ENCODE results near the gene TRMT44. TPM values are rescaled to one million over a fixed set of nuclear protein-coding genes. Genes with fewer than 3 reads are reported as not detected.
A peak's percentile ranks its signal among the peaks of the same experiment; 100 is the strongest.

TRMT44 gene
- 19.7 and 21.7 TPM in 2 replicates for total RNA-seq

DNA sequence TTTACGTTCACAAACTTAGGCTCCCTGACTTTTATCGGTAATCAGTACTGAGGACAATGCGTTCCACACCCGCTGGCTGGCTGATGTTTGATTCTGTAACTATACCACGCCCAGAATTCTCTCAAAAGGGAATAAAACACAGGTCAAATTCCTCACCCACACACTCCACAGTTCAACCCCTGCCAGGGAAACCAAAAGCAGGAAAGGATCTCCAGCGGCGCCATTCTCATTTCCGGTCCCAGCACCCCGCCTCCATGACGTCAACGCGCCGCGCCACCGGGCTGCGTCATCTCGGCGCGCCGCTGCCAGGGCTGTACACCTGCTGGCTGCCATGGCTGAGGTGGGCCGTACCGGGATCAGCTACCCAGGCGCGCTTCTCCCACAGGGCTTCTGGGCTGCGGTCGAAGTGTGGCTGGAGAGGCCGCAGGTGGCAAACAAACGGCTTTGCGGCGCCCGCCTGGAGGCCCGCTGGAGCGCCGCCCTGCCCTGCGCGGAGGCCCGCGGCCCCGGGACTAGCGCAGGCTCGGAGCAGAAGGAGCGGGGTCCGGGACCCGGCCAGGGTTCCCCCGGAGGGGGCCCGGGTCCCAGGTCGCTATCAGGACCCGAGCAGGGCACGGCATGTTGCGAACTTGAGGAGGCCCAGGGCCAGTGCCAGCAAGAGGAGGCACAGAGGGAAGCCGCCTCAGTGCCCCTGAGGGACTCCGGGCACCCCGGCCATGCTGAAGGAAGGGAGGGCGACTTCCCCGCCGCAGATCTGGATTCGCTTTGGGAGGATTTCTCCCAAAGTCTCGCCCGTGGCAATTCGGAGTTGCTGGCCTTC, at the start of gene TRMT44, which contains the start of gene ACOX3:
TRMT44 (plus strand) TSS at position 286 of the 820 bp plus-strand sequence; CDS start at position 332, 46 bp downstream.
ACOX3 (minus strand) TSS at position 232 of the 820 bp plus-strand sequence. CDS start 24,202 bp downstream, outside the sequence.
- TF ChIP-seq, protein P1, sequence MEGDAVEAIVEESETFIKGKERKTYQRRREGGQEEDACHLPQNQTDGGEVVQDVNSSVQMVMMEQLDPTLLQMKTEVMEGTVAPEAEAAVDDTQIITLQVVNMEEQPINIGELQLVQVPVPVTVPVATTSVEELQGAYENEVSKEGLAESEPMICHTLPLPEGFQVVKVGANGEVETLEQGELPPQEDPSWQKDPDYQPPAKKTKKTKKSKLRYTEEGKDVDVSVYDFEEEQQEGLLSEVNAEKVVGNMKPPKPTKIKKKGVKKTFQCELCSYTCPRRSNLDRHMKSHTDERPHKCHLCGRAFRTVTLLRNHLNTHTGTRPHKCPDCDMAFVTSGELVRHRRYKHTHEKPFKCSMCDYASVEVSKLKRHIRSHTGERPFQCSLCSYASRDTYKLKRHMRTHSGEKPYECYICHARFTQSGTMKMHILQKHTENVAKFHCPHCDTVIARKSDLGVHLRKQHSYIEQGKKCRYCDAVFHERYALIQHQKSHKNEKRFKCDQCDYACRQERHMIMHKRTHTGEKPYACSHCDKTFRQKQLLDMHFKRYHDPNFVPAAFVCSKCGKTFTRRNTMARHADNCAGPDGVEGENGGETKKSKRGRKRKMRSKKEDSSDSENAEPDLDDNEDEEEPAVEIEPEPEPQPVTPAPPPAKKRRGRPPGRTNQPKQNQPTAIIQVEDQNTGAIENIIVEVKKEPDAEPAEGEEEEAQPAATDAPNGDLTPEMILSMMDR (IDR thresholded peaks at IDR 0.05; ENCODE audit: extremely low read depth, low read depth, low read length): no peak
- peak within 1 kb of the TSS; percentile 76 for H3K4me3 ChIP-seq (ENCODE audit: insufficient read depth, low read length)
- no peaks in the 10 kb centered on the region for H3K36me3 ChIP-seq (ENCODE audit: insufficient read depth, low read length)
- H3K4me1 ChIP-seq (ENCODE audit: insufficient read depth, low read length): peaks cover 30% of the 10 kb centered on the region
- peak within 1 kb of the TSS; percentile 97 for H3K4me2 ChIP-seq (ENCODE audit: insufficient read depth, low read length)
- peaks cover 77% of the 10 kb centered on the region for H3K79me2 ChIP-seq (ENCODE audit: insufficient read depth, low read length)
- peak; percentile 96 for DNase-seq (ENCODE audit: insufficient read length, low spot score, missing footprints)
- peaks cover 19% of the 10 kb centered on the region for H4K20me1 ChIP-seq (ENCODE audit: insufficient read depth, low read length)
- H2AFZ ChIP-seq (ENCODE audit: low read length): peak within 1 kb of the TSS; percentile 86
- peak within 1 kb of the TSS; percentile 90 for H3K27ac ChIP-seq (ENCODE audit: low read depth, low read length)
- no peaks in the 10 kb centered on the region for H3K9me3 ChIP-seq (ENCODE audit: low read depth, low read length)
- H3K27me3 ChIP-seq (ENCODE audit: insufficient read depth, low read length): no peaks in the 10 kb centered on the region

- H3K79me2 ChIP-seq (ENCODE audit: insufficient read depth, low read length): no peaks in the 10 kb centered on the region
- no peaks in the 10 kb centered on the region for H3K27me3 ChIP-seq (ENCODE audit: insufficient read depth, low read length)
- no peaks in the 10 kb centered on the region for H3K9me3 ChIP-seq (ENCODE audit: low read depth, low read length)
- TF ChIP-seq, protein P1 (IDR thresholded peaks at IDR 0.05; ENCODE audit: extremely low read depth, low read depth, low read length): no peak
- H3K4me1 ChIP-seq (ENCODE audit: insufficient read depth, low read length): peaks cover 32% of the 10 kb centered on the region
- peaks cover 17% of the 10 kb centered on the region for H4K20me1 ChIP-seq (ENCODE audit: insufficient read depth, low read length)
- no peak for DNase-seq (ENCODE audit: insufficient read length, low spot score, missing footprints)
- H3K4me2 ChIP-seq (ENCODE audit: insufficient read depth, low read length): no peak overlapping the region
- no peak overlapping the region for H3K27ac ChIP-seq (ENCODE audit: low read depth, low read length)
- no peak overlapping the region for H2AFZ ChIP-seq (ENCODE audit: low read length)
- H3K36me3 ChIP-seq (ENCODE audit: insufficient read depth, low read length): peaks cover 17% of the 10 kb centered on the region
- no peak overlapping the region for H3K4me3 ChIP-seq (ENCODE audit: insufficient read depth, low read length)
Observed at GRCh38 chr4:8391071-8391470, 49.5 kb upstream of the TRMT44 start.

GRCh38 chr4:8391972-8392371, 48.6 kb upstream of the TRMT44 start:
- Histone ChIP-seq H3K27me3 (ENCODE audit: insufficient read depth, low read length) (no peaks in the 10 kb centered on the region), H3K27ac (ENCODE audit: low read depth, low read length) (no peak overlapping the region)
- TF ChIP-seq, protein P1 (IDR thresholded peaks at IDR 0.05; ENCODE audit: extremely low read depth, low read depth, low read length): no peak

GRCh38 chr4:8392591-8393190, 47.9 kb upstream of the TRMT44 start:
- Histone ChIP-seq H3K27me3 (ENCODE audit: insufficient read depth, low read length) (no peaks in the 10 kb centered on the region), H3K9me3 (ENCODE audit: low read depth, low read length) (no peaks in the 10 kb centered on the region), H4K20me1 (ENCODE audit: insufficient read depth, low read length) (peaks cover 17% of the 10 kb centered on the region), H2AFZ (ENCODE audit: low read length) (no peak overlapping the region), H3K36me3 (ENCODE audit: insufficient read depth, low read length) (peaks cover 17% of the 10 kb centered on the region), H3K27ac (ENCODE audit: low read depth, low read length) (no peak overlapping the region), H3K4me1 (ENCODE audit: insufficient read depth, low read length) (peaks cover 32% of the 10 kb centered on the region), H3K79me2 (ENCODE audit: insufficient read depth, low read length) (no peaks in the 10 kb centered on the region), H3K4me2 (ENCODE audit: insufficient read depth, low read length) (no peak overlapping the region), H3K4me3 (ENCODE audit: insufficient read depth, low read length) (no peak overlapping the region)
- TF ChIP-seq, protein P1 (IDR thresholded peaks at IDR 0.05; ENCODE audit: extremely low read depth, low read depth, low read length): no peak
- DNase-seq (ENCODE audit: insufficient read length, low spot score, missing footprints): peak; percentile 31

More at GRCh38 chr4:8391972-8392371, 48.6 kb upstream of the TRMT44 start:
- H3K9me3 ChIP-seq (ENCODE audit: low read depth, low read length): no peaks in the 10 kb centered on the region
- peaks cover 17% of the 10 kb centered on the region for H4K20me1 ChIP-seq (ENCODE audit: insufficient read depth, low read length)
- no peak overlapping the region for H3K4me3 ChIP-seq (ENCODE audit: insufficient read depth, low read length)
- DNase-seq (ENCODE audit: insufficient read length, low spot score, missing footprints): peak; percentile 92
- H3K79me2 ChIP-seq (ENCODE audit: insufficient read depth, low read length): no peaks in the 10 kb centered on the region
- H2AFZ ChIP-seq (ENCODE audit: low read length): no peak overlapping the region
- peaks cover 32% of the 10 kb centered on the region for H3K4me1 ChIP-seq (ENCODE audit: insufficient read depth, low read length)
- H3K4me2 ChIP-seq (ENCODE audit: insufficient read depth, low read length): no peak overlapping the region
- H3K36me3 ChIP-seq (ENCODE audit: insufficient read depth, low read length): peaks cover 17% of the 10 kb centered on the region
